CD4-positive, alpha-beta T cell (primary cell): Measurements from ENCODE around the gene KCNK1. TPM values are rescaled to one million over a fixed set of nuclear protein-coding genes. Genes with fewer than 3 reads are reported as not detected.

Experiments
- ATAC-seq: fragments of 200-7000 bp; cut with Tn5 transposase; one replicate; pipeline ENCODE4 v1.10.0; 2022; ENCODE audit warnings: mild to moderate bottlenecking; ENCODE audit not compliant: poor library complexity
- CTCF ChIA-PET: fragments of 350-600 bp; sonication (Branson Sonifier 250); formaldehyde crosslinking; loops from one replicate; lab custom pipeline; 2021; ENCODE audit warnings: antibody characterized with exemption, inconsistent platforms; lab: Charles Lee
- POLR2A ChIA-PET: fragments of 350-600 bp; sonication (Branson Sonifier 250); formaldehyde crosslinking; loops from one replicate; lab custom pipeline; 2021; ENCODE audit warnings: antibody characterized with exemption, inconsistent platforms; lab: Charles Lee
- DNase-seq, 14 experiments: peaks; one replicate each; pipeline ENCODE4 v3.0.0-alpha.2; 2013 to 2020; ENCODE audit warnings: mixed read lengths in 2 of 14
- H3K27ac ChIP-seq, 2 donors: one replicate each; pipeline versions ENCODE4 v1.5.1 to v1.7.0; 2013; ENCODE audit warnings: low read length in 2 of 2, low read depth in 1 of 2, mild to moderate bottlenecking in 1 of 2
- H3K27me3 ChIP-seq, 2 experiments: 1 replicate in 1 of 2; 2 replicates in 1 of 2; pipeline versions ENCODE4 v1.6.1 to v1.7.0; 2013; ENCODE audit warnings: low read length in 2 of 2, control low read depth in 1 of 2, mild to moderate bottlenecking in 1 of 2, moderate library complexity in 1 of 2; ENCODE audit not compliant: insufficient read depth in 2 of 2, control insufficient read depth in 1 of 2
- H3K36me3 ChIP-seq: one replicate; pipeline ENCODE4 v1.6.1; 2013; ENCODE audit warnings: low read length, control low read depth; ENCODE audit not compliant: insufficient read depth
- H3K4me1 ChIP-seq: one replicate; pipeline ENCODE4 v1.6.1; 2013; ENCODE audit warnings: low read length, control low read depth; ENCODE audit not compliant: insufficient read depth
- H3K4me3 ChIP-seq: one replicate; pipeline ENCODE4 v1.5.1; 2013; ENCODE audit warnings: mild to moderate bottlenecking, low read length, moderate library complexity
- H3K9me3 ChIP-seq, 2 experiments: 1 replicate in 1 of 2; 2 replicates in 1 of 2; pipeline versions ENCODE4 v1.6.1 to v1.7.0; 2013; ENCODE audit warnings: low read length in 2 of 2, mild to moderate bottlenecking in 2 of 2, control low read depth in 1 of 2, moderate library complexity in 1 of 2; ENCODE audit not compliant: control insufficient read depth in 1 of 2, insufficient read depth in 1 of 2
- H3K27ac Mint-ChIP-seq: one replicate; pipeline ENCODE4 v1.8.0; 2020; ENCODE audit warnings: mixed read lengths
- H3K27me3 Mint-ChIP-seq: one replicate; pipeline ENCODE4 v1.8.0; 2021; ENCODE audit warnings: mixed read lengths
- H3K36me3 Mint-ChIP-seq: one replicate; pipeline ENCODE4 v1.8.0; 2021; ENCODE audit warnings: low read depth, mixed read lengths
- H3K4me1 Mint-ChIP-seq: one replicate; pipeline ENCODE4 v1.8.0; 2021; ENCODE audit warnings: low read depth, mixed read lengths
- H3K4me3 Mint-ChIP-seq: one replicate; pipeline ENCODE4 v1.8.0; 2020; ENCODE audit warnings: mild to moderate bottlenecking, mixed read lengths
- H3K9me3 Mint-ChIP-seq: one replicate; pipeline ENCODE4 v1.8.0; 2020; ENCODE audit warnings: mixed read lengths
- CTCF ChIP-seq: fragments of 200-600 bp; IDR thresholded peaks from one replicate; pipeline ENCODE4 v1.8.0; 2022; ENCODE audit warnings: antibody characterized with exemption, mild to moderate bottlenecking
- intact Hi-C, 2 experiments: fragments of 100-400 bp; cut with DNase I in 1 of 2; cut with micrococcal nuclease in 1 of 2; formaldehyde crosslinking; loops; one replicate each; pipeline versions ENCODE4 v1.15.1 to v1.9.0; 2023 to 2025; cut with DNase I, micrococcal nuclease
- total RNA-seq, 174 experiments: library from RNA in 2 of 174; stranded (reverse) in 2 of 174; gene quantifications; one replicate each; pipeline ENCODE4 v1.2.3 and lab custom pipeline; 2021 to 2026

KCNK1 gene
- total RNA-seq, 2 experiments from 2014 or later = not detected

GRCh38 chr1:233632436-233632835 lies 18.5 kb downstream of the KCNK1 start:
- Mint-ChIP-seq H3K4me3 (no peak overlapping the region), H3K4me1 (no peaks in the 10 kb centered on the region), H3K27ac (no peak overlapping the region), H3K27me3 (peaks cover 18% of the 10 kb centered on the region), H3K36me3 (no peaks in the 10 kb centered on the region), H3K9me3 (no peaks in the 10 kb centered on the region)
- ATAC-seq (no peak), DNase-seq (no peak)
- intact Hi-C loops = no loop called here
- ChIA-PET POLR2A (no interaction called here), CTCF (no interaction called here)
- TF ChIP-seq CTCF = no peak
- Histone ChIP-seq H3K36me3 (no peaks in the 10 kb centered on the region), H3K27me3 (no peaks in the 10 kb centered on the region), H3K27ac (no peak overlapping the region), H3K4me3 (no peak overlapping the region), H3K4me1 (no peaks in the 10 kb centered on the region), H3K9me3 (peaks cover 0 to 3% of the 10 kb centered on the region in 2 experiments)

GRCh38 chr1:233635765-233636502 lies 22.0 kb downstream of the KCNK1 start:
- TF ChIP-seq CTCF = no peak
- DNase-seq (no peak), ATAC-seq (no peak)
- no peak overlapping the region for H3K4me3 ChIP-seq
- intact Hi-C loops = no loop called here
- Mint-ChIP-seq H3K9me3 (no peaks in the 10 kb centered on the region), H3K27ac (no peak overlapping the region), H3K4me1 (no peaks in the 10 kb centered on the region), H3K27me3 (peaks cover 31% of the 10 kb centered on the region), H3K4me3 (no peak overlapping the region), H3K36me3 (no peaks in the 10 kb centered on the region)
- peaks cover 0 to 3% of the 10 kb centered on the region in 2 experiments for H3K9me3 ChIP-seq
- H3K27me3 ChIP-seq = no peaks in the 10 kb centered on the region
- no peak overlapping the region for H3K27ac ChIP-seq
- POLR2A ChIA-PET = interaction anchor here (1.0 kb wide), 1 partner anchor 9 kb away, joined by 3 read pairs; no protein-coding TSS in a partner anchor
- H3K36me3 ChIP-seq = no peaks in the 10 kb centered on the region
- no peaks in the 10 kb centered on the region for H3K4me1 ChIP-seq
- CTCF ChIA-PET = no interaction called here

- Histone ChIP-seq H3K4me3 (no peak overlapping the region), H3K27me3 (peaks cover 0 to 4% of the 10 kb centered on the region in 2 experiments), H3K9me3 (peaks cover 0 to 3% of the 10 kb centered on the region in 2 experiments), H3K36me3 (no peaks in the 10 kb centered on the region), H3K27ac (no peak overlapping the region), H3K4me1 (no peaks in the 10 kb centered on the region)
- Mint-ChIP-seq H3K4me3 (no peak overlapping the region), H3K27me3 (peaks cover 33% of the 10 kb centered on the region), H3K27ac (no peak overlapping the region), H3K9me3 (no peaks in the 10 kb centered on the region), H3K4me1 (no peaks in the 10 kb centered on the region), H3K36me3 (no peaks in the 10 kb centered on the region)
- DNase-seq (no peak), ATAC-seq (no peak)
- ChIA-PET CTCF (no interaction called here), POLR2A (no interaction called here)
- no peak for TF ChIP-seq CTCF
- intact Hi-C loops = no loop called here
Observed at GRCh38 chr1:233636503-233636877, 22.6 kb downstream of the KCNK1 start.
